Liver (tissue), 9 donors: ENCODE results near the gene SRC. TPM values are rescaled to one million over a fixed set of nuclear protein-coding genes. Genes with fewer than 3 reads are reported as not detected.

Experiments
- DNase-seq: peaks from one replicate; pipeline ENCODE4 v3.0.0-alpha.2; 2017; ENCODE audit warnings: low spot score
- H3K27ac ChIP-seq, 2 donors: one replicate each; pipeline ENCODE4 v1.7.0; 2013; ENCODE audit warnings: inconsistent platforms in 2 of 2, low read length in 2 of 2, control low read depth in 1 of 2, low read depth in 1 of 2, mild to moderate bottlenecking in 1 of 2
- H3K27me3 ChIP-seq, 4 donors: one replicate each; pipeline versions ENCODE4 v1.6.1 to v1.7.0; 2013; ENCODE audit warnings: low read length in 3 of 4, inconsistent platforms in 1 of 4, mild to moderate bottlenecking in 1 of 4, moderate library complexity in 1 of 4; ENCODE audit not compliant: control insufficient read depth in 4 of 4, insufficient read depth in 4 of 4
- H3K36me3 ChIP-seq, 4 donors: one replicate each; pipeline versions ENCODE4 v1.6.1 to v1.7.0; 2013; ENCODE audit warnings: low read length in 3 of 4, mild to moderate bottlenecking in 3 of 4, low read depth in 1 of 4, moderate library complexity in 1 of 4; ENCODE audit not compliant: control insufficient read depth in 4 of 4, insufficient read depth in 3 of 4
- H3K4me1 ChIP-seq, 4 donors: one replicate each; pipeline versions ENCODE4 v1.6.1 to v1.7.0; 2013; ENCODE audit warnings: low read length in 3 of 4, mild to moderate bottlenecking in 3 of 4, moderate library complexity in 1 of 4; ENCODE audit not compliant: control insufficient read depth in 4 of 4, insufficient read depth in 4 of 4
- H3K4me3 ChIP-seq, 3 donors: one replicate each; pipeline versions ENCODE4 v1.6.1 to v1.7.0; 2013; ENCODE audit warnings: low read length in 3 of 3, control low read depth in 1 of 3, low read depth in 1 of 3, mild to moderate bottlenecking in 1 of 3
- H3K9ac ChIP-seq, 2 donors: one replicate each; pipeline ENCODE4 v1.7.0; 2013; ENCODE audit warnings: low read length in 2 of 2, mild to moderate bottlenecking in 2 of 2, moderate library complexity in 2 of 2, control low read depth in 1 of 2, low read depth in 1 of 2
- H3K9me3 ChIP-seq, 4 donors: one replicate each; pipeline versions ENCODE4 v1.6.1 to v1.7.0; 2013; ENCODE audit warnings: low read length in 3 of 4; ENCODE audit not compliant: control insufficient read depth in 4 of 4
- ATF3 ChIP-seq: IDR thresholded peaks from 2 replicates; pipeline ENCODE4 v1.6.1; 2016; ENCODE audit warnings: antibody characterized with exemption
- CTCF ChIP-seq: fragments of 150-350 bp; IDR thresholded peaks from 2 replicates; pipeline ENCODE4 v1.5.1; 2017; ENCODE audit warnings: improper control_type of control experiment, low read depth, low read length; ENCODE audit not compliant: missing input control
- EGR1 ChIP-seq, 2 donors: IDR thresholded peaks; 2 replicates each; pipeline ENCODE4 v1.6.1; 2016 to 2018; ENCODE audit warnings: antibody characterized with exemption in 2 of 2, low read depth in 2 of 2
- FOXA1 ChIP-seq: IDR thresholded peaks from 2 replicates; pipeline ENCODE4 v1.6.1; 2016; ENCODE audit warnings: antibody characterized with exemption
- GABPA ChIP-seq, 2 donors: IDR thresholded peaks in 1 of 2; conservative IDR thresholded peaks in 1 of 2; 2 replicates each; pipeline ENCODE4 v1.6.1; 2016; ENCODE audit warnings: antibody characterized with exemption in 2 of 2, mild to moderate bottlenecking in 1 of 2, moderate library complexity in 1 of 2
- HNF4A ChIP-seq, 2 donors: conservative IDR thresholded peaks; 2 replicates each; pipeline ENCODE4 v1.6.1; 2016; ENCODE audit warnings: antibody characterized with exemption in 2 of 2, mild to moderate bottlenecking in 2 of 2
- HNF4G ChIP-seq: IDR thresholded peaks from 2 replicates; pipeline ENCODE4 v1.6.1; 2016; ENCODE audit warnings: antibody characterized with exemption
- JUND ChIP-seq, 2 donors: IDR thresholded peaks; 2 replicates each; pipeline ENCODE4 v1.6.1; 2016; ENCODE audit warnings: antibody characterized with exemption in 2 of 2
- MAX ChIP-seq: IDR thresholded peaks from 2 replicates; pipeline ENCODE4 v1.6.1; 2016; ENCODE audit warnings: antibody characterized with exemption
- NR2F2 ChIP-seq: IDR thresholded peaks from 2 replicates; pipeline ENCODE4 v1.6.1; 2016; ENCODE audit warnings: antibody characterized with exemption
- RAD21 ChIP-seq, 2 donors: IDR thresholded peaks; 2 replicates each; pipeline ENCODE4 v1.6.1; 2016; ENCODE audit warnings: antibody characterized with exemption in 2 of 2, mild to moderate bottlenecking in 2 of 2
- REST ChIP-seq: IDR thresholded peaks from 2 replicates; pipeline ENCODE4 v1.6.1; 2016; ENCODE audit warnings: antibody characterized with exemption, mild to moderate bottlenecking
- RXRA ChIP-seq, 2 donors: IDR thresholded peaks; 2 replicates each; pipeline ENCODE4 v1.6.1; 2017 to 2018; ENCODE audit warnings: antibody characterized with exemption in 2 of 2, mild to moderate bottlenecking in 1 of 2
- SP1 ChIP-seq: IDR thresholded peaks from 2 replicates; pipeline ENCODE4 v1.6.1; 2018; ENCODE audit warnings: antibody characterized with exemption, mild to moderate bottlenecking
- TAF1 ChIP-seq: conservative IDR thresholded peaks from 2 replicates; pipeline ENCODE4 v1.6.1; 2016; ENCODE audit warnings: antibody characterized with exemption, mild to moderate bottlenecking
- YY1 ChIP-seq: IDR thresholded peaks from 2 replicates; pipeline ENCODE4 v1.6.1; 2016; ENCODE audit warnings: antibody characterized with exemption, mild to moderate bottlenecking
- WGBS: extraction: QIAGEN DNeasy Blood & Tissue Kit; methylation state at CpG from one replicate; pipeline ENCODE4 v1.1.7; 2013; 5-methylcytosine and 5-hydroxymethylcytosine counted together
- polyA plus RNA-seq, 2 donors: library from polyadenylated mRNA; stranded (reverse) in 1 of 2; unstranded in 1 of 2; fragments of 200-250 nt in 1 of 2; fragments of >200 nt in 1 of 2; fragmentation: Nextera tagmentation in 1 of 2; extraction: Ambion mirVana in 1 of 2; gene quantifications; one replicate each; pipeline versions ENCODE4 v1.2.1 to v1.2.3, GENCODE V29; 2013 to 2015
- total RNA-seq, 2 donors: library from RNA; depleted of rRNA; stranded (reverse); fragments of >200 nt; gene quantifications; one replicate each; pipeline ENCODE4 v1.2.3, GENCODE V29; 2014
- donor health status: healthy.
- donor health status: healthy.
- donor health status: healthy.
- donor health status: healthy.
- donor health status: healthy.

Gene SRC
- total and polyA plus RNA-seq, 4 donors: 3.3 to 21.2 (median 5.4) TPM

- Histone ChIP-seq H3K27ac (no peak overlapping the region), H3K4me3 (no peak overlapping the region), H3K36me3 (no peaks in the 10 kb centered on the region), H3K9me3 (no peaks in the 10 kb centered on the region), H3K9ac (no peak overlapping the region), H3K27me3 (no peaks in the 10 kb centered on the region), H3K4me1 (peaks cover 1 to 12% (median 5%) of the 10 kb centered on the region in 4 donors)
- DNase-seq: no peak
- TF ChIP-seq RAD21 (IDR thresholded peaks at IDR 0.05) (no peak), REST (no peak), JUND (IDR thresholded peaks at IDR 0.05) (no peak), TAF1 (no peak), CTCF (no peak), EGR1 (IDR thresholded peaks at IDR 0.05; ENCODE audit: low read depth in 2 of 2) (no peak), SP1 (no peak), NR2F2 (no peak), HNF4G (no peak)
- 83% methylated on average over 20 of the region's 20 CpGs for WGBS
Observed at GRCh38 chr20:37386505-37387251, 40.7 kb downstream of the SRC start.

- Histone ChIP-seq H3K9me3 (no peaks in the 10 kb centered on the region), H3K27me3 (no peaks in the 10 kb centered on the region), H3K4me1 (peaks cover 0 to 12% (median 5%) of the 10 kb centered on the region in 4 donors), H3K27ac (no peak overlapping the region), H3K36me3 (no peaks in the 10 kb centered on the region), H3K4me3 (no peak overlapping the region), H3K9ac (no peak overlapping the region)
- DNase-seq: no peak
- WGBS: 93% methylated on average over 13 of the region's 13 CpGs
- TF ChIP-seq FOXA1 (no peak), CTCF (no peak), NR2F2 (no peak), SP1 (no peak), REST (no peak), MAX (no peak), RAD21 (IDR thresholded peaks at IDR 0.05) (no peak), HNF4A (conservative IDR thresholded peaks at IDR 0.05) (no peak), TAF1 (no peak), GABPA (IDR thresholded peaks at IDR 0.05 in 1 of 2, conservative IDR thresholded peaks at IDR 0.05 in 1 of 2) (no peak), RXRA (IDR thresholded peaks at IDR 0.05) (no peak), YY1 (no peak), HNF4G (no peak), ATF3 (no peak), EGR1 (IDR thresholded peaks at IDR 0.05; ENCODE audit: low read depth in 2 of 2) (no peak)
Observed at GRCh38 chr20:37387519-37388269, 41.8 kb downstream of the SRC start.
